ENCODE results near the gene NAT8L.

NAT8L gene

DNA sequence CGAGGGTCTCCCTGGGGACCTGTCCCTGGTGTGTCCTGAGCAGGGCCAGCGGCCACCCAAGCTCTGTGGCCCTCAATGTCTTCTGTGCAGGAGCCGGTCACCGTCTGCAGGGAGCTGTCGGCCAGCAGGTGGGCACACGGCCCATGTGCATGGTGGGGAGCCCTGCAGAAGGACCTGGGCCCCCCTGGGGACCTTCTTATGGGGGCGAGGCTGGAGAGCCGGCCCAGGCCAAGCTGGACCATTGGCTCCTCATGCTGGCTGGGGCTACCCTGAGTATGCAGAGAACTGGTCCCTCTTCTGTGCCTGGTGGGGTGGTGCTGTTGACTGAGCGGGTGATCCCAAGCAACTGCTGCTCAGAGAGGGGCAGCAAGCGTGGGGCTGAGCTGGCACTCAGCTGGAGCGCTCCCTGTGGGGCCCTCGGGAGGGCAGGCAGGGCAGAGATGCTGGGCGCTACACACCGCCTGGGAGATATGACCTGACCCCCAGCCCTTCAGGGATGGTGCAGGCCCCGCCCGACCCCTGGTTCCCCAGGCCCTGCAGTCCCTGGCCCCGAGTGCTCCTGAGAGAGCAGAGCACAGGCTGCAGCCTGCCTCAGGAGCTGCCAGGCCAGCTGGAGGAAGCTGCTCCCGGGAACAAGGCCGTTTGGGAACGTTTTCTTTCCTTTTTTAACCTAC lies 14.8 kb downstream of the NAT8L start:
- no peak overlapping the region for H3K4me3 ChIP-seq (ENCODE audit: low read length)
- H3K4me1 ChIP-seq (ENCODE audit: control insufficient read depth, insufficient read depth, low read length) = no peaks in the 10 kb centered on the region
- H3K9ac ChIP-seq (ENCODE audit: low read length) = no peak overlapping the region
- no peaks in the 10 kb centered on the region for H3K9me3 ChIP-seq (ENCODE audit: control insufficient read depth, low read length)
- no peak for DNase-seq (ENCODE audit: low read depth)
- no peaks in the 10 kb centered on the region for H3K36me3 ChIP-seq (ENCODE audit: control insufficient read depth, insufficient read depth, low read length, severe bottlenecking)
- H3K27me3 ChIP-seq (replicated peaks; ENCODE audit: control insufficient read depth, insufficient read depth, low read length) = peaks cover 9% of the 10 kb centered on the region

DNA sequence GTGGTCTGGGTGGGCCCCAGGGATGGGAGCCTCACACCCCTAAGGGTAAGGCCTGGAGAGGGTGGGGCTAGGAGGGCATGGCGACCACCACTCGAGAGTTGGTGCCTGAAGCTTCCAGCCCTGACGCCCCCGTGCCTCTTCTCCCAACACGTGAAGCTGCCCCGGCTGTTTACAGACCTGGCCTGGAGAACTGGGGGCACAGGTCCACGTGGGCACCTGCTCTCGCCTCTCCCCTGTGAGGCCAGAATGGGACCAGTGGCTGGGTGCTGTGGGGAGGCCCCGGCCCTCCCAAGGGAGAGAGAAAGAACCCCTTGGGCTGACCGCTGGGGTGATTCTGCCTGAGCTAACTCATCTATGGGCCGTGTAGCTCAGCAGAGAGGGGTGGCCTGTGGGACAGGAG lies 15.5 kb downstream of the NAT8L start:
- Histone ChIP-seq H3K27me3 (replicated peaks; ENCODE audit: control insufficient read depth, insufficient read depth, low read length) (peaks cover 9% of the 10 kb centered on the region), H3K9me3 (ENCODE audit: control insufficient read depth, low read length) (no peaks in the 10 kb centered on the region), H3K9ac (ENCODE audit: low read length) (no peak overlapping the region), H3K4me1 (ENCODE audit: control insufficient read depth, insufficient read depth, low read length) (no peaks in the 10 kb centered on the region), H3K4me3 (ENCODE audit: low read length) (no peak overlapping the region), H3K36me3 (ENCODE audit: control insufficient read depth, insufficient read depth, low read length, severe bottlenecking) (no peaks in the 10 kb centered on the region)
- DNase-seq (ENCODE audit: low read depth) = no peak

- Histone ChIP-seq H3K9me3 (ENCODE audit: control insufficient read depth, low read length) (no peaks in the 10 kb centered on the region), H3K27me3 (replicated peaks; ENCODE audit: control insufficient read depth, insufficient read depth, low read length) (peaks cover 3% of the 10 kb centered on the region), H3K9ac (ENCODE audit: low read length) (no peak overlapping the region), H3K36me3 (ENCODE audit: control insufficient read depth, insufficient read depth, low read length, severe bottlenecking) (no peaks in the 10 kb centered on the region), H3K4me3 (ENCODE audit: low read length) (no peak overlapping the region), H3K4me1 (ENCODE audit: control insufficient read depth, insufficient read depth, low read length) (no peaks in the 10 kb centered on the region)
- no peak for DNase-seq (ENCODE audit: low read depth)
These were observed 16.3 kb downstream of the NAT8L start for GRCh38 chr4:2075171-2075986.

- no peak for DNase-seq (ENCODE audit: low read depth)
- H3K4me3 ChIP-seq (ENCODE audit: low read length) = no peak overlapping the region
- no peaks in the 10 kb centered on the region for H3K27me3 ChIP-seq (replicated peaks; ENCODE audit: control insufficient read depth, insufficient read depth, low read length)
- no peaks in the 10 kb centered on the region for H3K4me1 ChIP-seq (ENCODE audit: control insufficient read depth, insufficient read depth, low read length)
- no peaks in the 10 kb centered on the region for H3K9me3 ChIP-seq (ENCODE audit: control insufficient read depth, low read length)
- H3K9ac ChIP-seq (ENCODE audit: low read length) = no peak overlapping the region
- H3K36me3 ChIP-seq (ENCODE audit: control insufficient read depth, insufficient read depth, low read length, severe bottlenecking) = no peaks in the 10 kb centered on the region
These were observed 17.1 kb downstream of the NAT8L start for GRCh38 chr4:2075987-2076907.

- DNase-seq (ENCODE audit: low read depth) = no peak
- Histone ChIP-seq H3K4me1 (ENCODE audit: control insufficient read depth, insufficient read depth, low read length) (no peaks in the 10 kb centered on the region), H3K36me3 (ENCODE audit: control insufficient read depth, insufficient read depth, low read length, severe bottlenecking) (no peaks in the 10 kb centered on the region), H3K4me3 (ENCODE audit: low read length) (no peak overlapping the region), H3K9ac (ENCODE audit: low read length) (no peak overlapping the region), H3K27me3 (replicated peaks; ENCODE audit: control insufficient read depth, insufficient read depth, low read length) (no peaks in the 10 kb centered on the region), H3K9me3 (ENCODE audit: control insufficient read depth, low read length) (no peaks in the 10 kb centered on the region)
These were observed 17.9 kb downstream of the NAT8L start for GRCh38 chr4:2076908-2077536.

- DNase-seq (ENCODE audit: low read depth) = no peak
- no peaks in the 10 kb centered on the region for H3K36me3 ChIP-seq (ENCODE audit: control insufficient read depth, insufficient read depth, low read length, severe bottlenecking)
- no peaks in the 10 kb centered on the region for H3K4me1 ChIP-seq (ENCODE audit: control insufficient read depth, insufficient read depth, low read length)
These were observed 18.7 kb downstream of the NAT8L start for GRCh38 chr4:2077537-2078460.

GRCh38 chr4:2078584-2078983 lies 19.5 kb downstream of the NAT8L start:
- no peak for DNase-seq (ENCODE audit: low read depth)
- H3K36me3 ChIP-seq (ENCODE audit: control insufficient read depth, insufficient read depth, low read length, severe bottlenecking) = no peaks in the 10 kb centered on the region

More at GRCh38 chr4:2077537-2078460, 18.7 kb downstream of the NAT8L start:
- H3K27me3 ChIP-seq (replicated peaks; ENCODE audit: control insufficient read depth, insufficient read depth, low read length) = no peaks in the 10 kb centered on the region
- no peaks in the 10 kb centered on the region for H3K9me3 ChIP-seq (ENCODE audit: control insufficient read depth, low read length)
- no peak overlapping the region for H3K4me3 ChIP-seq (ENCODE audit: low read length)
- no peak overlapping the region for H3K9ac ChIP-seq (ENCODE audit: low read length)

DNA sequence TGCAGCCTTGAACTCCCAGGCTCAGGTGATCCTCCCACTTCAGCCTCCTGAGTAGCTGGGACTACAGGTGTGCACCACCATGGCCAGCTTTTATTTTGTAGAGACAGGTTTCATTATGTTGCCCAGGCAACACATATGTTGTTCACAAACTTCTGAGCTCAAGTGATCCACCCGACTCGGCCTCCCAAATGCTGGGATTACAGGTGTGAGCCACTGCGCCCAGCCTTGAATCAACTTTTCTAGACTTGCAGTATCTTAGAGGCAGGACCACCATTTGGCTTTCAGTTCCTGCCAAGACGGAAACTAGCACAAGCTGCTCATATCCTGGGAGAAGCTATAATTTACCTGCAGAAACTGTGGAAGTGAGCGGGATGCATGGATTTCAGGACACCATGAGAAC lies 19.9 kb downstream of the NAT8L start:
- DNase-seq (ENCODE audit: low read depth) = no peak
- no peaks in the 10 kb centered on the region for H3K36me3 ChIP-seq (ENCODE audit: control insufficient read depth, insufficient read depth, low read length, severe bottlenecking)
- no peaks in the 10 kb centered on the region for H3K4me1 ChIP-seq (ENCODE audit: control insufficient read depth, insufficient read depth, low read length)
- no peaks in the 10 kb centered on the region for H3K9me3 ChIP-seq (ENCODE audit: control insufficient read depth, low read length)
- no peak overlapping the region for H3K4me3 ChIP-seq (ENCODE audit: low read length)
- H3K27me3 ChIP-seq (replicated peaks; ENCODE audit: control insufficient read depth, insufficient read depth, low read length) = no peaks in the 10 kb centered on the region
- no peak overlapping the region for H3K9ac ChIP-seq (ENCODE audit: low read length)

More at GRCh38 chr4:2078584-2078983, 19.5 kb downstream of the NAT8L start:
- Histone ChIP-seq H3K9ac (ENCODE audit: low read length) (no peak overlapping the region), H3K9me3 (ENCODE audit: control insufficient read depth, low read length) (no peaks in the 10 kb centered on the region), H3K4me1 (ENCODE audit: control insufficient read depth, insufficient read depth, low read length) (no peaks in the 10 kb centered on the region), H3K4me3 (ENCODE audit: low read length) (no peak overlapping the region), H3K27me3 (replicated peaks; ENCODE audit: control insufficient read depth, insufficient read depth, low read length) (no peaks in the 10 kb centered on the region)

DNA sequence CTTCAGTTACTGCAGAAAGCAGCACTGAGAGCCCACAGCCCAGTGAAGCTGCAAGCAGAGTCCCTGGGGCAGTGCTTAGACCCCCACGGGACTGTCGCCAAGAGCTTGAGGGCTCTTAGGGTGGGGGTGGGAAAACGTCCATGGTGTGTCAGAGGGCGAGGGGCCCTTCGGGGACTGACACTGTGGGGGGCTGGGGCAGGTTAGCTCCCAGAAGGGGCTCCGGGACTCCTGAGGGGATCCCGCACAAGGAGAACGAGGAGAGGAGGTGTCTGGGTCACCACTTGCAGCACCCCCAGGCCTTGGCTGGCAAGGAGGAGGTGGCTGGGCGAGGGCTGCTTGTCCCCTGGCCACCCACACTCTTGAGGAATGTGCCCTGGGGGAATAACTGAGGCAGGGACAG lies 20.8 kb downstream of the NAT8L start:
- Histone ChIP-seq H3K36me3 (ENCODE audit: control insufficient read depth, insufficient read depth, low read length, severe bottlenecking) (no peaks in the 10 kb centered on the region), H3K9ac (ENCODE audit: low read length) (no peak overlapping the region), H3K4me1 (ENCODE audit: control insufficient read depth, insufficient read depth, low read length) (no peaks in the 10 kb centered on the region), H3K27me3 (replicated peaks; ENCODE audit: control insufficient read depth, insufficient read depth, low read length) (no peaks in the 10 kb centered on the region), H3K4me3 (ENCODE audit: low read length) (no peak overlapping the region), H3K9me3 (ENCODE audit: control insufficient read depth, low read length) (no peaks in the 10 kb centered on the region)
- DNase-seq (ENCODE audit: low read depth) = no peak
